ENCODE results near the gene HS1BP3. TPM values are rescaled to one million over a fixed set of nuclear protein-coding genes. Genes with fewer than 3 reads are reported as not detected.

HS1BP3 gene
- total RNA-seq, 4 donors from 2014 or later = 30.4 to 44.6 (median 36.8) TPM

DNA sequence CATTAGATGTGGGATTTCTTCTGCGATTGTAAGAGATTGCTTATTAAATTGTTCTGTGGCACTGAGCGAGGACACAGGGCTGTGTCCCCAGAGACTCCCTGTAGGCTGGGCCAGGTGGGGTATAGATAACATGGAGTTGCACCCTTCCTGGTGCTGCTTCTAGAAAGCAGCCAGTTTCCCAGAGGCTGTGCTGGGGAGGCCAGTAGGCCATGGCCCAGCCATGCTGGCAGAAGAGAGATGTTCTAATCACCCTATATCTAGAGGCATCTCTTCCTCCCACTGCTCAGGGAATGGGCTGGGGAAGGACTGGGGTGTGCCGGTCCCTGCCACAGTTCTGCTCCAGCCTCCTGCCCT is 66.9 kb downstream of the HS1BP3 start:
- DNase-seq (ENCODE audit: low spot score in 2 of 2) = no peak
- TF ChIP-seq CTCF (IDR thresholded peaks at IDR 0.05) (no peak), POLR2A (IDR thresholded peaks at IDR 0.05) (no peak)
- intact Hi-C loops (cut with DNase I; ENCODE audit: low total_unique reads) = no loop called here
- WGBS, 2 donors = 70 to 95% methylated on average over 3 of the region's 3 CpGs
- no peak overlapping the region for H3K4me3 ChIP-seq (ENCODE audit: low read depth, poor library complexity, severe bottlenecking)

DNA sequence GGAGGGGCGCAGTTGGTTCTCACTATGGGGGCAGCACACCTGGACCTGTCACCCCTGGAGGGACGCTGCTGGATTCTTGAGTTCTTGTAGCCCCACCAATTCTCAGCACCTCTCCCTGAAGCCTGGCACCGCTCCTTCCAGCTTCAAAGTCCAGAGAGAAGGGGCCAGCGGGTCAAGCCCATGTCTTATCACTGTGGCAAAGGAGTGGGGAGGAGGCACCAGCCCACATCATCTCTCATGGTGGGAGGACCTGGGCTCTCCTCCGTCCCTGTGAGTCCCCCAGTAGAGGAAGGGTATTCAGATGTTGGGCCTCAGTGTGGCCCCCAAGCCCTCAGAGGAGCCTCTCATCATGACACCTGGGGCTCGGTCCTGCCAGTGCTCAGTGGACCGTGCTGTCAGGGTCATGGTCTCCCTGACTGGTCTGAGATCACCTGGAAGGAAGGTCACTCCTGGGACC is 67.4 kb downstream of the HS1BP3 start:
- WGBS, 2 donors = 97% methylated on average over 7 of the region's 7 CpGs
- DNase-seq (ENCODE audit: low spot score in 2 of 2) = no peak

GRCh38 chr2:20582600-20583221 is 68.2 kb downstream of the HS1BP3 start:
- intact Hi-C loops (cut with DNase I; ENCODE audit: low total_unique reads) = no loop called here

More for the DNA sequence above, 67.4 kb downstream of the HS1BP3 start:
- intact Hi-C loops (cut with DNase I; ENCODE audit: low total_unique reads) = no loop called here
- no peak for TF ChIP-seq CTCF (IDR thresholded peaks at IDR 0.05)
- no peak for TF ChIP-seq POLR2A (IDR thresholded peaks at IDR 0.05)
- no peak overlapping the region for H3K4me3 ChIP-seq (ENCODE audit: low read depth, poor library complexity, severe bottlenecking)

GRCh38 chr2:20580690-20581437 is 70.0 kb downstream of the HS1BP3 start:
- no peak overlapping the region for H3K4me3 ChIP-seq (ENCODE audit: low read depth, poor library complexity, severe bottlenecking)
- WGBS, 2 donors = 84 to 90% methylated on average over 4 of the region's 4 CpGs
- TF ChIP-seq POLR2A (IDR thresholded peaks at IDR 0.05) (no peak), CTCF (IDR thresholded peaks at IDR 0.05) (no peak)
- no peak for DNase-seq (ENCODE audit: low spot score in 2 of 2)
- intact Hi-C loops (cut with DNase I; ENCODE audit: low total_unique reads) = no loop called here

More at GRCh38 chr2:20582600-20583221, 68.2 kb downstream of the HS1BP3 start:
- H3K4me3 ChIP-seq (ENCODE audit: low read depth, poor library complexity, severe bottlenecking) = no peak overlapping the region
- 73 to 89% methylated on average over 5 of the region's 5 CpGs for WGBS, 2 donors
- no peak for DNase-seq (ENCODE audit: low spot score in 2 of 2)
- no peak for TF ChIP-seq CTCF (IDR thresholded peaks at IDR 0.05)
- TF ChIP-seq POLR2A (IDR thresholded peaks at IDR 0.05) = no peak

DNA sequence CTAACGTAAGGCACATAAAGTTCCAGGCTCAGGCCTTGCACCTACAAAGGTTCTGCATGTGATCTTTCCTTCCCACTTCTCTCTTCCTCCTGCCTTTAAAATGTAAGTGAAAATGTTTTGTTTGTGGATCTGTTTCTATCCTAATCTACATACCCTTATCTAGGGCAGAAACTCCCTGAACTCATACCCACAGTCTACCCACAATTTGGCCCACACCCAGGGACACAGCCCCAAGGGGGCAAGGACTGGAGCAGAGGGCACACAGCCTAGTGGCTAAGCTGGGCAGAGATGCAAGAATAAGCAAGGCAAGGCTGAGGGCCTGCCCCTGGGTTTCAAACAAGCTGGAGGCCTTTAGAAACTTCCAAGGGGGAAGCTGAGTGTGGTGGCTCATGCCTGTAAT is 71.0 kb downstream of the HS1BP3 start:
- WGBS, 2 donors = 63 to 97% methylated on average over 1 of the region's 1 CpG
- H3K4me3 ChIP-seq (ENCODE audit: low read depth, poor library complexity, severe bottlenecking) = no peak overlapping the region
- intact Hi-C loops (cut with DNase I; ENCODE audit: low total_unique reads) = no loop called here
- DNase-seq (ENCODE audit: low spot score in 2 of 2) = no peak
- TF ChIP-seq CTCF (IDR thresholded peaks at IDR 0.05) (no peak), POLR2A (IDR thresholded peaks at IDR 0.05) (no peak)

Data from lower leg skin (tissue), 4 donors.